NT2/D1 (cell line): ENCODE measurements around the gene OSBPL10.

ENCODE experiments used
- DNase-seq: peaks from one replicate; pipeline ENCODE4 v3.0.0-alpha.2; 2011; ENCODE audit warnings: low read depth, low spot score
- H3K27me3 ChIP-seq: 2 replicates; pipeline ENCODE4 v1.6.0; 2011; ENCODE audit warnings: mild to moderate bottlenecking; ENCODE audit not compliant: insufficient read length, insufficient read depth
- H3K36me3 ChIP-seq: 2 replicates; pipeline ENCODE4 v1.6.1; 2011; ENCODE audit warnings: mild to moderate bottlenecking, low read length, mixed read lengths; ENCODE audit not compliant: insufficient read depth, insufficient read length
- H3K4me1 ChIP-seq: 2 replicates; pipeline ENCODE4 v1.5.1; 2011; ENCODE audit not compliant: insufficient read depth, insufficient read length
- H3K4me3 ChIP-seq: 2 replicates; pipeline ENCODE4 v1.5.1; 2011; ENCODE audit warnings: low read depth; ENCODE audit not compliant: insufficient read length
- H3K9ac ChIP-seq: 2 replicates; pipeline ENCODE4 v1.6.0; 2011; ENCODE audit warnings: low read depth; ENCODE audit not compliant: insufficient read length
- H3K9me3 ChIP-seq: 2 replicates; pipeline ENCODE4 v1.5.1; 2011; ENCODE audit warnings: mild to moderate bottlenecking, low read length; ENCODE audit not compliant: insufficient read depth
- SUZ12 ChIP-seq: IDR thresholded peaks from 2 replicates; pipeline ENCODE4 v1.6.1; 2011; ENCODE audit not compliant: insufficient read length, insufficient read depth; ENCODE audit errors: extremely low read depth
- YY1 ChIP-seq: IDR thresholded peaks from 2 replicates; pipeline ENCODE4 v1.6.1; 2011; ENCODE audit not compliant: insufficient read length, insufficient read depth
- ZNF274 ChIP-seq: IDR thresholded peaks from 2 replicates; pipeline ENCODE4 v1.6.1; 2011; ENCODE audit warnings: mild to moderate bottlenecking, low read depth, low read length

The OSBPL10 gene

DNA sequence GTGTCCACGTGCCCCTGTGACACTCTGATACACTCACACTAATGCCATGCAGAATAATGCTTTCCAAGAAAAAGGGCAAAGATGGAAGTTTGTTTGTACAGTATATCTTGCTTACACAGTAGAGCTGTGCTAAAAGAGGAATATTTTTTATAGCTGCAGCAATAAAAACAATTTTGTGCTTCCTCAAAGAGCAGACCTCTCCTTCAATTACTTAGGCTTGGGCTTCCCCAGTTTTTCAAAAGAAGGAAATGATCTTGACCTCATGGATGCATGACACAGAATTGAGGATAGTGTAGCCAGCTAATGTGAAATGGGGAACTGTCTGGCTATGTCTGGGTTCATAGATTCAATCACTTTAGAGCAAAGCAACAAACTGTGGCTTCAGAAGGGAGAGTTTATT is 310.9 kb downstream of the OSBPL10 start:
- no peak for DNase-seq
- Histone ChIP-seq H3K36me3 (peaks cover 19% of the 10 kb centered on the region), H3K27me3 (no peaks in the 10 kb centered on the region), H3K4me3 (no peak overlapping the region), H3K9me3 (no peaks in the 10 kb centered on the region), H3K9ac (no peak overlapping the region), H3K4me1 (no peaks in the 10 kb centered on the region)
- TF ChIP-seq SUZ12, result no peak
- TF ChIP-seq ZNF274, result no peak
- TF ChIP-seq YY1, result no peak

DNA sequence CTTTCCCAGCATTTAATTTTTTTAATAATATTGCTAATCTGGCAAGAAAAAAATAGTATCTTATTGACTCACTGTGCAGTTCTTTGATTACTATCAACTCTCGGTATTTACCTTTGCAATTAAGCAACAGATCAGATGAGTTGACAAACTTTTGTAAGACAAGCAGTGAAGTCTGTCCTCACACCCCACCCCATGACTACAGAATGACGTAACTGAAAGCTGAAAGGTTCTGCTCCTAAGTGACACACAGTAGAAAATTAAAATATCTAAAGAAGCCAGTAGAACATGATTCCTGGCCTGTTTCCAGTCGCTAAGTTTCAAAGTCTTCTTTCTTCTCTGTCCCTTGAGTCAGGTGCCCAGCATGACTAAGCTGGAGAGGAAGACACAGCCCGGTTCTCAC is 312.8 kb downstream of the OSBPL10 start:
- Histone ChIP-seq H3K4me3 (no peak overlapping the region), H3K4me1 (no peaks in the 10 kb centered on the region), H3K36me3 (peaks cover 21% of the 10 kb centered on the region), H3K27me3 (no peaks in the 10 kb centered on the region), H3K9me3 (no peaks in the 10 kb centered on the region), H3K9ac (no peak overlapping the region)
- TF ChIP-seq YY1, result no peak
- TF ChIP-seq SUZ12, result no peak
- TF ChIP-seq ZNF274, result no peak
- no peak for DNase-seq

DNA sequence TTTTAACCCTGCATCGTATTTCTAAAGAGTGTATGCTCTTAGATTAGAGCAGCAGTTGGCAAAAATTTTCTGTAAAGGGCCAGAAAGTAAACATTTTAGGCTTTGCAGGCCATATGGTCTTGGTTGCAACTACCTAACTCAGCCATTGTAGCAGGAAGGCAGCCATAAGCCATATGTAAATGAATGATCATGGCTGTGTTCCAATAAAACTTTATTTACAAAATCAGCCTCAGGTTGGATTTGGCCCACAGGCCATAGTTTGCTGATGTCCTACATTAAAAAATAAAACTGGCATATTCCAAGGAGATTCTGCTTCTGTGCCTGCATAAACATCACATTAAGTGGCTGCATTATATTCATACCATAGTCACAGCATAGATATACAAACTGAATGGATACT is 313.5 kb downstream of the OSBPL10 start:
- Histone ChIP-seq H3K4me1 (no peaks in the 10 kb centered on the region), H3K9ac (no peak overlapping the region), H3K9me3 (no peaks in the 10 kb centered on the region), H3K27me3 (no peaks in the 10 kb centered on the region), H3K4me3 (no peak overlapping the region), H3K36me3 (peaks cover 21% of the 10 kb centered on the region)
- TF ChIP-seq SUZ12 (no peak), ZNF274 (no peak), YY1 (no peak)
- DNase-seq, result no peak

DNA sequence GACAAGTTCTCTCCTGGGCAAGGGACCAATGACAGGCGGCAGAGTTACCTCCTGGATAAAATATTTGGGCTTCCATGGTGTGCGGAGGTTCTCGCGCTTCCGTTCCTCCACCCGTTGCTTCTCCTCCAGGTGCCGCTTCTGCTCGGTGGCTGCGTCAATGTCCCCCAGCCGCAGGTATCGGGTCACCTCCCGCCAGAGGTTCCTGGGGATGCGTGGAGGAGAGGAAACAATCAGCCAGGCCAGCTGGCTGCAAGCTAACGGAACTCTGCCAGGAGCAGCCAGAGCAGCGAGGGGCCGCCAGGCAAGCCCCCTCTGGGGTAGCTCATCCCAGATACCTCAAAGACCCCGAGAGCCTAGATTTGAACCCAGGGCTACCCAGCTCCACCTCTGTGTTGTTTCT is 317.0 kb downstream of the OSBPL10 start:
- H3K9me3 ChIP-seq, result no peaks in the 10 kb centered on the region
- H3K4me1 ChIP-seq, result no peaks in the 10 kb centered on the region
- TF ChIP-seq ZNF274, result no peak
- no peak overlapping the region for H3K9ac ChIP-seq
- H3K27me3 ChIP-seq, result no peaks in the 10 kb centered on the region
- DNase-seq, result no peak
- no peak overlapping the region for H3K4me3 ChIP-seq
- peaks cover 21% of the 10 kb centered on the region for H3K36me3 ChIP-seq

DNA sequence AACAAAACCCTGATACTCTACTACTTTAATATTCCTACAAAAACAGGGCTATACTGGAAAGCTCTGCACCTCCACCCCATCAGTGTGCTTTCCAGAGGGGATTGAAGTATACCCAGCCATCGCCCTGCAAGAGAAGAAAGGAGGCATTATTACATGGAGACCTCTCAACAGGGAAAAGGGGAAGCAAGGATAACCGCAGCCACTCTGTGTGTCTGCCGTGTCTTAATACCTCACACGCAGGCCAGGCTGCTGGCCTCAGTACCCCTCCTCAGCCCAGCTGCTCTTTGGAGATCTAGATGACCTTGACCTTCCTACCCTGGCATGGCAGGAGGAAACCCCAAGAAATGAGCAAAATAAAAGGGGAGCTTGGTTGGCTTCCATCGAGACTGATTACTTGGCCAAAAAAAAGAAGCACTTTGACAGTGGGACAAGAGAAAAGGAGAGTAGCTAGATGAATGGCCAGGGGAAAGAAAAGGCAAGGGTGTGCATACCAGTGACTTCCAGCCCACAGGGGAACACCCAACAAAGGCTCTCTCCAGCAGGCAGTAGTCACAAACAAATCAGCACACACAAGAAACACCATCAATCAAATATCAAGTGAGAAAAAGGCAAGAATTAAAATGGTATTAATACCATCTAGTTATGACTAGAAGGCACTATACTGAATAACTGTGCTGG is 318.9 kb downstream of the OSBPL10 start:
- no peaks in the 10 kb centered on the region for H3K27me3 ChIP-seq
- TF ChIP-seq YY1 (no peak), ZNF274 (no peak), SUZ12 (no peak)
- H3K36me3 ChIP-seq, result peaks cover 21% of the 10 kb centered on the region
- H3K4me1 ChIP-seq, result no peaks in the 10 kb centered on the region
- no peak overlapping the region for H3K9ac ChIP-seq
- H3K9me3 ChIP-seq, result no peaks in the 10 kb centered on the region
- H3K4me3 ChIP-seq, result no peak overlapping the region
- no peak for DNase-seq

DNA sequence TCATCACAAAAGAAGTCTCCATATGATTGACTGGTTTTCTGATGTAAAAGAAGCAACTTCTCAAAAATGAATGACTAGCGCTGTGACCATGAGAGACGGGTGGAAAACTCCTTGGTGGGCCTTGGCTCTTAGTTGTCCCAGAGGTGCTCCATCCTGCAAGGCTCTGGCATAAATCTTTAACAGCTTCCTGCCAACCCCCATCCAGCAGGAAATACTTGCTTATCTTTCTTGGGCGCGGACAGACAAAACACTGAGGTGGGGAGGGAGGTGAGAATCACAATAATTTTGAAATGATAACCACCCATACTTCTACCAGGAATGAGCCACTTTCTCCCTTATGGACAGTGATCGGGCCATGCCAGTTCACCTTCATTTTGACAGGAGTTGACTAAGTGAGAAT is 319.8 kb downstream of the OSBPL10 start:
- Histone ChIP-seq H3K27me3 (no peaks in the 10 kb centered on the region), H3K9ac (no peak overlapping the region), H3K4me3 (no peak overlapping the region), H3K9me3 (no peaks in the 10 kb centered on the region), H3K4me1 (no peaks in the 10 kb centered on the region), H3K36me3 (peaks cover 19% of the 10 kb centered on the region)
- no peak for DNase-seq
- TF ChIP-seq YY1 (no peak), SUZ12 (no peak), ZNF274 (no peak)

DNA sequence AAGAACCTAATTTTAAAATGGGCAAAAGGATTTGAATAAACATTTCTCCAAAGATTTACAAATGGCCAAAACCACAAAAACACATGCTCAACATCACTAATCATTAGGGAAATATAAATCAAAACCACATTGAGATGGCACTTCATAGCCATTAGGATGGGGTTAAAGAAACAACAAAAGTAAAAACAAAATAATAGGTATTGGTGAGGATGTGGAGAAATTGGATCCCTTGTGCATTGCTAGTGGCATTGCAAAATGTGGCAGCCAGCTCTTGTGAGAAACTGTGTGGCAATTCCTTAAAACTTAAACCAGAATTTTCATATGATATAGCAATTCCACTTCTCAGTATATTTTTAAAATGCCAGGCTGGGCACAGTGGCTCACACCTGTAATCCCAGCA is 321.8 kb downstream of the OSBPL10 start:
- Histone ChIP-seq H3K36me3 (peaks cover 15% of the 10 kb centered on the region), H3K4me1 (no peaks in the 10 kb centered on the region), H3K9ac (no peak overlapping the region), H3K9me3 (peaks cover 16% of the 10 kb centered on the region; the same call in 1 of the 2 replicates), H3K27me3 (no peaks in the 10 kb centered on the region), H3K4me3 (no peak overlapping the region)
- TF ChIP-seq ZNF274 (no peak), YY1 (no peak), SUZ12 (no peak)
- no peak for DNase-seq

DNA sequence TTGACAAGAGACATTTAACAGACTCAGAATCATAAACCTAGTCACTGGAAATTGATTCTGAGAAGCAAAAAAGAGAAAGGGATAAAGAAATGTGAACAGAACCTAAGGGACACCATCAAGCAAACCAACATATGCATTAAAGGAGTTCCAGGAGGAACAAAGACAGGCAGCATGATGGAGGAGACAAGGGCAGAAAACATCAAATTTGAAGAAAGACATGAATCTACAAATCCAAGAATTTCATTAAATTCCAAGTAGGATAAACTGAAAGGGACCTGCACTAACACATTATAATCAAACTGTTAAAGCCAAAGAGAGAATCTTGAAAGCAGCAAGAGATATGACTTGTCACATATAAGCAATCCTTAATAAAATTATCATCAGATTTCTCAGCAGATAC is 326.1 kb downstream of the OSBPL10 start:
- Histone ChIP-seq H3K4me3 (no peak overlapping the region), H3K9ac (no peak overlapping the region), H3K27me3 (no peaks in the 10 kb centered on the region), H3K4me1 (no peaks in the 10 kb centered on the region), H3K9me3 (peaks cover 17% of the 10 kb centered on the region; the same call in 1 of the 2 replicates), H3K36me3 (no peaks in the 10 kb centered on the region)
- TF ChIP-seq ZNF274 (no peak), YY1 (no peak), SUZ12 (no peak)
- DNase-seq, result no peak
